Sigmoid colon (tissue), 7 donors: ENCODE data around the gene TBCD. TPM values are rescaled to one million over a fixed set of nuclear protein-coding genes. Genes with fewer than 3 reads are reported as not detected.
A peak's percentile ranks its signal among the peaks of the same experiment; 100 is the strongest.

Experiments
- DNase-seq: peaks from one replicate; pipeline ENCODE4 v3.0.0-alpha.2; 2019
- H3K27ac ChIP-seq, 4 donors: fragments of 200-600 bp; sonication (generic); one replicate each; pipeline ENCODE4 v1.5.1; 2016 to 2019; ENCODE audit warnings: mild to moderate bottlenecking in 1 of 4
- H3K27me3 ChIP-seq, 3 donors: fragments of 200-600 bp; sonication (generic); one replicate each; pipeline ENCODE4 v1.5.1; 2019; ENCODE audit warnings: mild to moderate bottlenecking in 1 of 3
- H3K36me3 ChIP-seq, 4 donors: fragments of 200-600 bp; sonication (generic); one replicate each; pipeline ENCODE4 v1.5.1; 2016 to 2019
- H3K4me1 ChIP-seq, 4 donors: fragments of 200-600 bp; sonication (generic); one replicate each; pipeline ENCODE4 v1.5.1; 2017 to 2019
- H3K4me3 ChIP-seq, 4 donors: fragments of 200-600 bp; sonication (generic); one replicate each; pipeline ENCODE4 v1.5.1; 2017 to 2019; ENCODE audit warnings: mild to moderate bottlenecking in 2 of 4, moderate library complexity in 1 of 4
- H3K9me3 ChIP-seq, 4 donors: fragments of 200-600 bp in 3 of 4; sonication (generic) in 3 of 4; one replicate each; pipeline versions ENCODE4 v1.5.1 to v1.6.1; 2013 to 2019
- EP300 ChIP-seq, 4 donors: sonication (generic); formaldehyde crosslinking; IDR thresholded peaks; one replicate each; pipeline ENCODE4 v1.6.1; 2017; ENCODE audit warnings: antibody characterized with exemption in 4 of 4
- POLR2A ChIP-seq, 2 donors: fragments of 450-650 bp; IDR thresholded peaks; one replicate each; pipeline ENCODE4 v1.6.1; 2016; ENCODE audit warnings: antibody characterized with exemption in 2 of 2, mild to moderate bottlenecking in 2 of 2, moderate library complexity in 2 of 2
- POLR2AphosphoS5 ChIP-seq, 4 donors: sonication (generic); formaldehyde crosslinking; IDR thresholded peaks; one replicate each; pipeline ENCODE4 v1.6.1; 2017; ENCODE audit warnings: antibody characterized with exemption in 4 of 4
- WGBS, 2 donors: extraction: QIAGEN DNeasy Blood & Tissue Kit; methylation state at CpG; one replicate each; pipeline ENCODE4 v1.1.7; 2013; 5-methylcytosine and 5-hydroxymethylcytosine counted together
- intact Hi-C: fragments of 100-400 bp; cut with DNase I; formaldehyde crosslinking; loops from one replicate; pipeline ENCODE4 v1.15.1; 2023
- polyA plus RNA-seq, 3 donors: library from polyadenylated mRNA; stranded (reverse); fragments of 200-250 nt; gene quantifications; one replicate each; pipeline ENCODE4 v1.2.3, GENCODE V29; 2013
- total RNA-seq, 4 donors: library from RNA; depleted of rRNA; stranded (reverse); fragments of >200 nt; gene quantifications; one replicate each; pipeline ENCODE4 v1.1.0, GENCODE V29; 2016
- TF ChIP-seq, protein P1 (sequence below), 4 experiments: fragments of 450-650 bp in 3 of 4; fragments of 200-600 bp in 1 of 4; IDR thresholded peaks; one replicate each; pipeline ENCODE4 v1.5.1; 2016 to 2019; ENCODE audit warnings: antibody characterized with exemption in 4 of 4, mild to moderate bottlenecking in 3 of 4, moderate library complexity in 2 of 4
- donor health status: healthy with polysubstance abuse.
- donor health status: Bipolar disorder and iron deficiency.
- donor health status: healthy.

Gene TBCD
- total and polyA plus RNA-seq, 7 donors, result 11.1 to 77.4 (median 34.2) TPM

GRCh38 chr17:82826956-82827355 lies 75.1 kb downstream of the TBCD start:
- H3K4me3 ChIP-seq, result no peak overlapping the region
- WGBS, 2 donors, result 94 to 95% methylated on average over 7 of the region's 7 CpGs
- intact Hi-C loops, result no loop called here
- no peaks in the 10 kb centered on the region for H3K27me3 ChIP-seq
- TF ChIP-seq POLR2AphosphoS5 (IDR thresholded peaks at IDR 0.05) (no peak), EP300 (IDR thresholded peaks at IDR 0.05) (no peak), POLR2A (IDR thresholded peaks at IDR 0.05) (no peak)
- TF ChIP-seq, protein P1, sequence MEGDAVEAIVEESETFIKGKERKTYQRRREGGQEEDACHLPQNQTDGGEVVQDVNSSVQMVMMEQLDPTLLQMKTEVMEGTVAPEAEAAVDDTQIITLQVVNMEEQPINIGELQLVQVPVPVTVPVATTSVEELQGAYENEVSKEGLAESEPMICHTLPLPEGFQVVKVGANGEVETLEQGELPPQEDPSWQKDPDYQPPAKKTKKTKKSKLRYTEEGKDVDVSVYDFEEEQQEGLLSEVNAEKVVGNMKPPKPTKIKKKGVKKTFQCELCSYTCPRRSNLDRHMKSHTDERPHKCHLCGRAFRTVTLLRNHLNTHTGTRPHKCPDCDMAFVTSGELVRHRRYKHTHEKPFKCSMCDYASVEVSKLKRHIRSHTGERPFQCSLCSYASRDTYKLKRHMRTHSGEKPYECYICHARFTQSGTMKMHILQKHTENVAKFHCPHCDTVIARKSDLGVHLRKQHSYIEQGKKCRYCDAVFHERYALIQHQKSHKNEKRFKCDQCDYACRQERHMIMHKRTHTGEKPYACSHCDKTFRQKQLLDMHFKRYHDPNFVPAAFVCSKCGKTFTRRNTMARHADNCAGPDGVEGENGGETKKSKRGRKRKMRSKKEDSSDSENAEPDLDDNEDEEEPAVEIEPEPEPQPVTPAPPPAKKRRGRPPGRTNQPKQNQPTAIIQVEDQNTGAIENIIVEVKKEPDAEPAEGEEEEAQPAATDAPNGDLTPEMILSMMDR (IDR thresholded peaks at IDR 0.05), result no peak
- H3K27ac ChIP-seq, result no peak overlapping the region
- DNase-seq, result peak; percentile 10
- H3K36me3 ChIP-seq, result no peaks in the 10 kb centered on the region
- no peaks in the 10 kb centered on the region for H3K9me3 ChIP-seq
- H3K4me1 ChIP-seq, result peaks cover 0 to 11% (median 6%) of the 10 kb centered on the region in 4 donors

DNA sequence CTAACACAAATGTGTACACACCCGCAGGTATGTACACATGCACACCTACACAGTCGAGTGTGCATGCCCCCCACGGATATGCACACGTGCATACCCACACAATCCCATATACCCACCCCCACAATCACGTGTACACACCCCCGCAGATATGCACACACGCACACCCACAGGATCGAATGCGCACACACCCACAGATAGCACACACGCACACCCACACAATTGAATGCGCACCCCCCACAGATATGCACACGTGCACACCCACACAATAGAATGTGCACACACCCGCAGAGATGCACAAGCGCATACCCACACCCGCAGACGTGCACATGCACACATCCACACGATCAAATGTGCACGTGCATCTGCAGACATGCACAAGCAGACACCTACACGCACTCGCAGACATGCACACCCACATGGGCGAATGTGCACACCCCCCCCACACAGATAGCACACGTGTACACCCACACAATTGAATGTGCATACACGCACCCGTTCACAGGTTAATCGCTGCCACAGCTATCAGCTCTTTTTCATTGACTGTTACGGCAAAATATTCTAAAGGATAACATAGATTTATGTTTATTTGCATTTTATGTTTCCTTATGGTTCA lies 77.1 kb downstream of the TBCD start:
- peak; percentile 53 for DNase-seq
- peaks cover 0 to 11% (median 6%) of the 10 kb centered on the region in 4 donors for H3K4me1 ChIP-seq
- no peaks in the 10 kb centered on the region for H3K9me3 ChIP-seq
- H3K27me3 ChIP-seq, result no peaks in the 10 kb centered on the region
- TF ChIP-seq, protein P1 (IDR thresholded peaks at IDR 0.05), result no peak
- no peak for TF ChIP-seq POLR2AphosphoS5 (IDR thresholded peaks at IDR 0.05)
- no peak for TF ChIP-seq EP300 (IDR thresholded peaks at IDR 0.05)
- no peak for TF ChIP-seq POLR2A (IDR thresholded peaks at IDR 0.05)
- intact Hi-C loops, result no loop called here
- no peaks in the 10 kb centered on the region for H3K36me3 ChIP-seq
- H3K27ac ChIP-seq, result no peak overlapping the region
- no peak overlapping the region for H3K4me3 ChIP-seq
- 96 to 97% methylated on average over 26 of the region's 26 CpGs for WGBS, 2 donors

DNA sequence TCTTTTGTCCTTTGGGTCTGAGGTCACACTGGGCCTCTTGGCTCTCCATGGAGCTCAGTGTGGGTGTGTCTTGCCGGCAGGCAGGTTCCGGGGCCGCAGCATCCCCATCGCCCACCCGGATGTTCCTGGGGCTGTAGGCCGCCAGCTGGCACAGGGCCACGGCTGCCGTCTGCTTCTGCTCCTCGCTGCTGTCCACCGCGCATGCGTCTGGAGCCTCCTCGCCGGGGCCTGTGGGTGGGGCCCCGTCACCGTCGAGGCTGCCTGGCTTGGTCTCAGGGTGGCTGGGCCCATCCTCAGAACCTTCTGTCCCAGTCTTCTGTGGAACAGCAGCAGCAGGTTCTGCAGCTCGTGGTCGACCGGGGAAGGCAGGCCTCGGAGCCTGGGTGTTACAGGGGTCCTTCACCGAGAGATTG lies 78.4 kb downstream of the TBCD start:
- H3K27me3 ChIP-seq, result no peaks in the 10 kb centered on the region
- H3K4me1 ChIP-seq, result peaks cover 0 to 11% (median 6%) of the 10 kb centered on the region in 4 donors
- no peaks in the 10 kb centered on the region for H3K9me3 ChIP-seq
- WGBS, 2 donors, result 77 to 87% methylated on average over 22 of the region's 22 CpGs
- DNase-seq, result peak; percentile 89
- peak overlapping the region in 2 of 4 donors; percentile 15 to 18 for H3K4me3 ChIP-seq
- no peak for TF ChIP-seq EP300 (IDR thresholded peaks at IDR 0.05)
- TF ChIP-seq POLR2AphosphoS5 (IDR thresholded peaks at IDR 0.05), result peak in 1 of 4 donors; percentile 21
- TF ChIP-seq, protein P1 (IDR thresholded peaks at IDR 0.05), result no peak
- TF ChIP-seq POLR2A (IDR thresholded peaks at IDR 0.05), result no peak
- no peaks in the 10 kb centered on the region for H3K36me3 ChIP-seq
- peak overlapping the region in 3 of 4 donors; percentile 0 to 28 (median 7) for H3K27ac ChIP-seq
- intact Hi-C loops, result no loop called here

GRCh38 chr17:82831041-82831817 lies 79.4 kb downstream of the TBCD start:
- WGBS, 2 donors, result 95% methylated on average over 29 of the region's 29 CpGs
- TF ChIP-seq EP300 (IDR thresholded peaks at IDR 0.05) (no peak), POLR2AphosphoS5 (IDR thresholded peaks at IDR 0.05) (no peak), POLR2A (IDR thresholded peaks at IDR 0.05) (no peak)
- TF ChIP-seq, protein P1 (IDR thresholded peaks at IDR 0.05), result no peak
- H3K27me3 ChIP-seq, result no peaks in the 10 kb centered on the region
- peaks cover 0 to 11% (median 6%) of the 10 kb centered on the region in 4 donors for H3K4me1 ChIP-seq
- DNase-seq, result no peak
- no peak overlapping the region for H3K27ac ChIP-seq
- H3K36me3 ChIP-seq, result no peaks in the 10 kb centered on the region
- no peaks in the 10 kb centered on the region for H3K9me3 ChIP-seq
- intact Hi-C loops, result no loop called here
- no peak overlapping the region for H3K4me3 ChIP-seq
